H1 (cell line): ENCODE measurements around the gene APC2. TPM values are rescaled to one million over a fixed set of nuclear protein-coding genes. Genes with fewer than 3 reads are reported as not detected.

ENCODE experiments used
- CTCF ChIA-PET: fragments of 300-600 bp; sonication (Branson Sonifier 250); formaldehyde crosslinking; loops from one replicate; lab custom pipeline; 2021; ENCODE audit not compliant: partially characterized antibody; lab: Charles Lee
- POLR2A ChIA-PET: fragments of 300-600 bp; sonication (Branson Sonifier 250); formaldehyde crosslinking; loops from one replicate; lab custom pipeline; 2021; ENCODE audit warnings: inconsistent platforms; ENCODE audit not compliant: partially characterized antibody; lab: Charles Lee
- DNase-seq, 2 experiments: peaks; one replicate each; pipeline versions ENCODE4 v3.0.0 to v3.0.0-alpha.2; 2010 to 2022; ENCODE audit warnings: low spot score in 2 of 2, low read depth in 1 of 2, mixed read lengths in 1 of 2
- FAIRE-seq: peaks from 2 replicates; lab custom pipeline; 2011; peaks lifted over from hg19 to GRCh38; lab: Jason Lieb, UNC
- H2AFZ ChIP-seq: 2 replicates; pipeline ENCODE4 v1.8.1; 2012; ENCODE audit warnings: low read length, inconsistent platforms
- H2AK5ac ChIP-seq: 2 replicates; pipeline ENCODE4 v1.6.1; 2013; ENCODE audit warnings: low read depth, low read length
- H2BK120ac ChIP-seq: replicated peaks from 2 replicates; pipeline ENCODE3; 2013; ENCODE audit warnings: low read depth, low read length, inconsistent platforms
- H2BK12ac ChIP-seq: 2 replicates; pipeline ENCODE4 v1.6.1; 2013; ENCODE audit warnings: low read depth, low read length
- H2BK15ac ChIP-seq: 2 replicates; pipeline ENCODE4 v1.6.1; 2013; ENCODE audit warnings: low read length
- H2BK20ac ChIP-seq: 2 replicates; pipeline ENCODE4 v1.6.1; 2013; ENCODE audit warnings: low read length
- H2BK5ac ChIP-seq: 2 replicates; pipeline ENCODE4 v1.6.1; 2013; ENCODE audit warnings: low read depth, low read length
- H3K14ac ChIP-seq: 2 replicates; pipeline ENCODE4 v1.6.1; 2013; ENCODE audit warnings: inconsistent platforms; ENCODE audit not compliant: insufficient read length
- H3K18ac ChIP-seq: 2 replicates; pipeline ENCODE4 v1.6.1; 2013; ENCODE audit warnings: low read length; ENCODE audit errors: extremely low read depth
- H3K23ac ChIP-seq: 2 replicates; pipeline ENCODE4 v1.6.1; 2013; ENCODE audit warnings: inconsistent platforms; ENCODE audit not compliant: insufficient read length
- H3K23me2 ChIP-seq: 2 replicates; pipeline ENCODE4 v1.6.1; 2013; ENCODE audit warnings: low read depth, low read length
- H3K27ac ChIP-seq: 2 replicates; pipeline ENCODE4 v1.6.1; 2011; ENCODE audit warnings: low read depth, low read length, inconsistent platforms
- H3K27me3 ChIP-seq, 4 experiments: replicated peaks in 1 of 4; 1 replicate in 1 of 4; 2 replicates in 3 of 4; pipeline versions ENCODE4 v1.6.1 to v1.8.1; 2011 to 2013; ENCODE audit warnings: low read length in 3 of 4, mild to moderate bottlenecking in 3 of 4, inconsistent platforms in 2 of 4, mixed read lengths in 2 of 4, moderate library complexity in 1 of 4; ENCODE audit not compliant: control insufficient read depth in 3 of 4, insufficient read depth in 3 of 4; ENCODE audit errors: extremely low read depth in 1 of 4
- H3K36me3 ChIP-seq, 4 experiments: 2 replicates each; pipeline versions ENCODE4 v1.6.1 to v1.8.1; 2011 to 2013; ENCODE audit warnings: mild to moderate bottlenecking in 4 of 4, low read length in 3 of 4, moderate library complexity in 2 of 4, control low read depth in 1 of 4, inconsistent platforms in 1 of 4; ENCODE audit not compliant: insufficient read depth in 4 of 4, control insufficient read depth in 2 of 4
- H3K4ac ChIP-seq: replicated peaks from 2 replicates; pipeline ENCODE3; 2013; ENCODE audit warnings: low read length, low read depth, mixed read lengths, inconsistent platforms; ENCODE audit not compliant: insufficient read length
- H3K4me1 ChIP-seq, 4 experiments: replicated peaks in 1 of 4; 1 replicate in 1 of 4; 2 replicates in 3 of 4; pipeline versions ENCODE4 v1.6.1 to v1.8.1; 2011 to 2013; ENCODE audit warnings: low read length in 3 of 4, inconsistent platforms in 2 of 4, mixed read lengths in 1 of 4; ENCODE audit not compliant: insufficient read depth in 4 of 4, control insufficient read depth in 3 of 4
- H3K4me2 ChIP-seq, 2 experiments: 2 replicates each; pipeline versions ENCODE4 v1.6.1 to v1.8.1; 2011 to 2013; ENCODE audit warnings: low read depth in 2 of 2, low read length in 2 of 2, control low read depth in 1 of 2, inconsistent platforms in 1 of 2, mild to moderate bottlenecking in 1 of 2; ENCODE audit not compliant: insufficient read depth in 1 of 2
- H3K4me3 ChIP-seq, 4 experiments: fragments of 200-600, 300-600 bp in 1 of 4; sonication (generic), shearing (Covaris generic), sonication (Bioruptor Twin) in 1 of 4; 2 replicates each; pipeline versions ENCODE4 v1.5.1 to v1.8.1; 2011 to 2016; ENCODE audit warnings: low read length in 4 of 4, low read depth in 3 of 4, control low read depth in 2 of 4, inconsistent platforms in 2 of 4, mild to moderate bottlenecking in 2 of 4, mixed read lengths in 1 of 4, moderate library complexity in 1 of 4; ENCODE audit not compliant: insufficient read depth in 2 of 4; ENCODE audit errors: extremely low read depth in 1 of 4
- H3K56ac ChIP-seq: replicated peaks from 2 replicates; pipeline ENCODE3; 2013; ENCODE audit warnings: low read depth, mild to moderate bottlenecking, mixed read lengths, low read length, inconsistent platforms; ENCODE audit not compliant: insufficient read length
- H3K79me1 ChIP-seq: 2 replicates; pipeline ENCODE4 v1.6.1; 2013; ENCODE audit warnings: low read depth, low read length, control low read depth
- H3K79me2 ChIP-seq, 2 experiments: 2 replicates each; pipeline versions ENCODE4 v1.6.1 to v1.8.1; 2012 to 2013; ENCODE audit warnings: low read length in 2 of 2, mild to moderate bottlenecking in 2 of 2, inconsistent platforms in 1 of 2; ENCODE audit not compliant: insufficient read depth in 2 of 2, control insufficient read depth in 1 of 2
- H3K9ac ChIP-seq, 4 experiments: replicated peaks in 1 of 4; 1 replicate in 1 of 4; 2 replicates in 3 of 4; pipeline versions ENCODE4 v1.6.1 to v1.8.1; 2011 to 2013; ENCODE audit warnings: low read depth in 3 of 4, low read length in 3 of 4, control low read depth in 2 of 4, mild to moderate bottlenecking in 2 of 4, moderate library complexity in 2 of 4, inconsistent platforms in 1 of 4; ENCODE audit errors: extremely low read depth in 1 of 4
- H3K9me3 ChIP-seq, 2 experiments: 2 replicates each; pipeline versions ENCODE4 v1.6.1 to v1.8.1; 2012 to 2013; ENCODE audit warnings: mild to moderate bottlenecking in 2 of 2, moderate library complexity in 2 of 2, control low read depth in 1 of 2, inconsistent platforms in 1 of 2, low read depth in 1 of 2, low read length in 1 of 2, mixed read lengths in 1 of 2; ENCODE audit not compliant: insufficient read depth in 2 of 2
- H4K20me1 ChIP-seq, 2 experiments: replicated peaks in 1 of 2; 2 replicates each; pipeline versions ENCODE3 to v1.8.1; 2011 to 2013; ENCODE audit warnings: inconsistent platforms in 2 of 2, low read length in 2 of 2, mild to moderate bottlenecking in 1 of 2; ENCODE audit not compliant: insufficient read depth in 2 of 2, control insufficient read depth in 1 of 2
- H4K5ac ChIP-seq: 2 replicates; pipeline ENCODE4 v1.6.1; 2013; ENCODE audit warnings: low read length, low read depth, mixed read lengths, inconsistent platforms; ENCODE audit not compliant: insufficient read length
- H4K8ac ChIP-seq: 2 replicates; pipeline ENCODE4 v1.8.0; 2013; ENCODE audit warnings: mild to moderate bottlenecking, moderate library complexity, low read length, inconsistent platforms; ENCODE audit not compliant: insufficient read depth; ENCODE audit errors: extremely low read depth
- H4K91ac ChIP-seq: replicated peaks from 2 replicates; pipeline ENCODE3; 2013; ENCODE audit warnings: low read length, mixed read lengths, inconsistent platforms; ENCODE audit not compliant: insufficient read length
- CBX5 ChIP-seq: fragments of 300-800, 300-1000 bp; sonication (generic); IDR thresholded peaks from 2 replicates; pipeline ENCODE4 v1.7.1; 2016; ENCODE audit warnings: antibody characterized with exemption, low read length, low read depth
- HDAC6 ChIP-seq: IDR thresholded peaks from one replicate; pipeline ENCODE4 v1.7.1; 2012; ENCODE audit warnings: low read depth, mild to moderate bottlenecking, inconsistent platforms, low read length, moderate library complexity
- JUND ChIP-seq: IDR thresholded peaks from 2 replicates; pipeline ENCODE4 v1.6.1; 2011; ENCODE audit warnings: mild to moderate bottlenecking, improper control_type of control experiment, low read length
- KDM5A ChIP-seq: fragments of 200-600 bp; IDR thresholded peaks from 2 replicates; pipeline ENCODE4 v1.7.1; 2012; ENCODE audit warnings: mild to moderate bottlenecking, low read length, inconsistent platforms, mixed read lengths
- MAFK ChIP-seq: IDR thresholded peaks from 2 replicates; pipeline ENCODE4 v1.6.1; 2012; ENCODE audit warnings: low read depth, mild to moderate bottlenecking, improper control_type of control experiment, low read length
- SIN3A ChIP-seq, 2 experiments: IDR thresholded peaks in 1 of 2; conservative IDR thresholded peaks in 1 of 2; 2 replicates each; pipeline ENCODE4 v1.6.1; 2011 to 2012; ENCODE audit warnings: low read length in 2 of 2, improper control_type of control experiment in 1 of 2, low read depth in 1 of 2, mild to moderate bottlenecking in 1 of 2
- SP4 ChIP-seq: IDR thresholded peaks from 2 replicates; pipeline ENCODE4 v1.6.1; 2012; ENCODE audit warnings: low read length, inconsistent platforms
- SRF ChIP-seq: IDR thresholded peaks from 2 replicates; pipeline ENCODE4 v1.6.1; 2011; ENCODE audit warnings: mild to moderate bottlenecking, low read depth, low read length, moderate library complexity
- SUZ12 ChIP-seq: fragments of 200-600 bp; sonication (generic); IDR thresholded peaks from 2 replicates; pipeline ENCODE4 v1.6.1; 2012; ENCODE audit warnings: mild to moderate bottlenecking, inconsistent platforms, low read length, moderate library complexity, mixed read lengths
- USF2 ChIP-seq: IDR thresholded peaks from 2 replicates; pipeline ENCODE4 v1.6.1; 2011; ENCODE audit warnings: low read length, improper control_type of control experiment
- WGBS, 2 experiments: shearing (Covaris generic) in 1 of 2; methylation state at CpG; one replicate each; pipeline versions ENCODE4 v1.1.6 to v1.1.7; 2013 to 2015; ENCODE audit warnings: low lambda C conversion rate in 2 of 2, mixed read lengths in 2 of 2, inconsistent platforms in 1 of 2, low coverage in 1 of 2, missing lambda C conversion rate in 1 of 2; ENCODE audit not compliant: insufficient replicate concordance in 2 of 2, insufficient coverage in 1 of 2, insufficient read length in 1 of 2; ENCODE audit errors: extremely low coverage in 1 of 2, missing lambda C conversion rate in 1 of 2; 5-methylcytosine and 5-hydroxymethylcytosine counted together
- polyA plus RNA-seq, 7 experiments: library from polyadenylated mRNA; depleted of rRNA in 3 of 7; stranded (reverse) in 5 of 7; unstranded in 2 of 7; fragments of >200 nt in 5 of 7; fragments of 200-250 nt in 2 of 7; gene quantifications; 1 replicate in 5 of 7; 2 replicates in 1 of 7; 4 replicates in 1 of 7; pipeline versions ENCODE4 v1.2.1 to v1.2.3, GENCODE V29; 2011 to 2013; ENCODE audit warnings: missing spikeins in 2 of 7, mixed read lengths in 2 of 7
- total RNA-seq: library from RNA; stranded (reverse); fragmentation: NEBNext Ultra II Directional; extraction: Animal tissue kit (Norgen Biotek cat#: 25700); gene quantifications from 2 replicates; pipeline ENCODE4 v1.2.1, GENCODE V29; 2021

Gene APC2
- total and polyA plus RNA-seq, 2 of the 8 experiments (the other 6 are each of a cell fraction or from before 2014, with no cell fraction given), result 1.3 to 4.1 TPM

- Histone ChIP-seq H3K27me3 (peaks cover 3 to 17% (median 9%) of the 10 kb centered on the region in 4 experiments; a peak in 6 of 7 replicates), H2BK15ac (peak within 1 kb of the TSS; percentile 29; the same call in 1 of the 2 replicates), H3K9me3 (no peaks in the 10 kb centered on the region), H3K27ac (peak within 1 kb of the TSS; percentile 58; the same call in 1 of the 2 replicates), H3K14ac (no peak within 1 kb of the TSS), H3K79me2 (no peaks in the 10 kb centered on the region), H2BK5ac (peak within 1 kb of the TSS; percentile 66; the same call in 1 of the 2 replicates), H3K9ac (peak within 1 kb of the TSS; percentile 5 to 69 (median 47); a peak in 5 of 7 replicates), H4K20me1 (peaks cover 0 to 1% of the 10 kb centered on the region in 2 experiments), H2AK5ac (0 out of 2 replicates have a peak within 1 kb of the TSS, but pooled peaks have one; percentile 39), H4K91ac (peak within 1 kb of the TSS; percentile 65), H2BK20ac (no peak within 1 kb of the TSS), H2BK12ac (peak within 1 kb of the TSS; percentile 44; the same call in 1 of the 2 replicates), H3K4me2 (peak within 1 kb of the TSS; percentile 66 to 89), H2BK120ac (no peak within 1 kb of the TSS), H3K4me1 (peaks cover 0 to 5% (median 2%) of the 10 kb centered on the region in 4 experiments; a peak in 4 of 7 replicates), H3K56ac (peak within 1 kb of the TSS; percentile 36), H2AFZ (peak within 1 kb of the TSS; percentile 96; the same call in 1 of the 2 replicates), H3K36me3 (no peaks in the 10 kb centered on the region), H3K79me1 (no peaks in the 10 kb centered on the region), H3K4me3 (peak within 1 kb of the TSS; percentile 52 to 80 (median 74)), H3K18ac (peak within 1 kb of the TSS; percentile 62), H4K5ac (peak within 1 kb of the TSS; percentile 86), H3K23me2 (peaks cover 7% of the 10 kb centered on the region; the same call in 1 of the 2 replicates), H3K4ac (peak within 1 kb of the TSS; percentile 81), H3K23ac (no peak within 1 kb of the TSS), H4K8ac (peak within 1 kb of the TSS; percentile 73)
- FAIRE-seq (peak; percentile 95), DNase-seq (peak; percentile 96 to 97)
- POLR2A ChIA-PET, result interaction anchor here (0.6 to 1.9 kb wide), 7 partner anchors 12 to 122 kb away, joined by 3 to 8 read pairs (median 4); no protein-coding TSS in a partner anchor
- CTCF ChIA-PET, result interaction anchor here (0.6 to 1.3 kb wide), 4 partner anchors 13 to 731 kb away, joined by 4 to 7 read pairs (median 4); no protein-coding TSS in a partner anchor
- 2% methylated on average over 50 of the region's 74 CpGs; no CpG with 5 or more reads in 1 of the 2 experiments for WGBS, 2 experiments
- TF ChIP-seq SRF (no peak), USF2 (no peak), CBX5 (no peak), JUND (peak; percentile 77), SIN3A (conservative IDR thresholded peaks at IDR 0.05 in 1 of 2, IDR thresholded peaks at IDR 0.05 in 1 of 2; ENCODE audit: low read depth in 1 of 2, low read length in 2 of 2) (peak; percentile 32 to 94; a peak in 3 of 4 replicates), MAFK (no peak), KDM5A (no peak), SP4 (peak; percentile 90), HDAC6 (no peak), SUZ12 (no peak)
Measured at GRCh38 chr19:1490311-1491113, 40.6 kb downstream of the APC2 start, which contains the start of gene PCSK4. PCSK4 (minus strand) TSS chr19:1490350; CDS start chr19:1490346, 4 bp downstream.
